Fibroblast of lung (primary cell): ENCODE results near the gene FNTB. TPM values are rescaled to one million over a fixed set of nuclear protein-coding genes. Genes with fewer than 3 reads are reported as not detected.

Source experiments
- DNase-seq, 2 donors: peaks; one replicate each; pipeline versions ENCODE4 v3.0.0 to v3.0.0-alpha.2; 2010; ENCODE audit warnings: low read depth in 2 of 2
- H2AFZ ChIP-seq: 2 replicates; pipeline ENCODE4 v1.5.1; 2012; ENCODE audit warnings: low read length, control low read depth, inconsistent platforms
- H3K27ac ChIP-seq: 2 replicates; pipeline ENCODE4 v1.5.1; 2011; ENCODE audit warnings: low read length, control low read depth; ENCODE audit not compliant: insufficient read depth
- H3K27me3 ChIP-seq: 2 replicates; pipeline ENCODE4 v1.5.1; 2011; ENCODE audit warnings: mild to moderate bottlenecking, low read length; ENCODE audit not compliant: control insufficient read depth, insufficient read depth
- H3K36me3 ChIP-seq: 2 replicates; pipeline ENCODE4 v1.5.1; 2011; ENCODE audit warnings: low read length; ENCODE audit not compliant: control insufficient read depth, insufficient read depth
- H3K4me1 ChIP-seq: 2 replicates; pipeline ENCODE4 v1.5.1; 2011; ENCODE audit warnings: low read length; ENCODE audit not compliant: control insufficient read depth, insufficient read depth; ENCODE audit errors: extremely low read depth
- H3K4me2 ChIP-seq: 2 replicates; pipeline ENCODE4 v1.5.1; 2011; ENCODE audit warnings: low read length, control low read depth; ENCODE audit not compliant: insufficient read depth; ENCODE audit errors: extremely low read depth
- H3K4me3 ChIP-seq, 4 experiments: fragments of 200-600 bp in 1 of 4; sonication (generic) in 1 of 4; replicated peaks in 1 of 4; 2 replicates each; pipeline ENCODE4 v1.5.1; 2011 to 2016; ENCODE audit warnings: low read length in 4 of 4, low read depth in 3 of 4, mild to moderate bottlenecking in 3 of 4, control low read depth in 2 of 4, inconsistent platforms in 1 of 4, mixed read lengths in 1 of 4; ENCODE audit not compliant: insufficient read depth in 1 of 4; ENCODE audit errors: control extremely low read depth in 1 of 4
- H3K79me2 ChIP-seq: 2 replicates; pipeline ENCODE4 v1.5.1; 2012; ENCODE audit warnings: mild to moderate bottlenecking, low read length, inconsistent platforms; ENCODE audit not compliant: control insufficient read depth, insufficient read depth
- H3K9ac ChIP-seq: 2 replicates; pipeline ENCODE4 v1.5.1; 2011; ENCODE audit warnings: mild to moderate bottlenecking, low read length, control low read depth; ENCODE audit not compliant: insufficient read depth
- H3K9me3 ChIP-seq: 2 replicates; pipeline ENCODE4 v1.5.1; 2012; ENCODE audit warnings: low read depth, low read length; ENCODE audit not compliant: control insufficient read depth, insufficient read depth
- H4K20me1 ChIP-seq: 2 replicates; pipeline ENCODE4 v1.5.1; 2011; ENCODE audit warnings: low read length; ENCODE audit not compliant: control insufficient read depth, insufficient read depth; ENCODE audit errors: extremely low read depth
- EZH2 ChIP-seq: IDR thresholded peaks from 2 replicates; pipeline ENCODE4 v1.5.1; 2012; ENCODE audit warnings: low read length, control low read depth, mild to moderate bottlenecking; ENCODE audit errors: missing control alignments
- polyA plus RNA-seq, 2 donors: library from polyadenylated mRNA; depleted of rRNA in 1 of 2; stranded (reverse) in 1 of 2; unstranded in 1 of 2; fragments of >200 nt; gene quantifications; 2 replicates each; pipeline ENCODE4 v1.2.1, GENCODE V29; 2011 to 2012; ENCODE audit warnings: missing spikeins in 1 of 2
- total RNA-seq: library from RNA; depleted of rRNA; stranded (reverse); fragments of >200 nt; gene quantifications from 2 replicates; pipeline ENCODE4 v1.2.1, GENCODE V29; 2014
- TF ChIP-seq, protein P1 (sequence below), 2 donors: IDR thresholded peaks in 1 of 2; conservative IDR thresholded peaks in 1 of 2; 1 replicate in 1 of 2; 2 replicates in 1 of 2; pipeline ENCODE4 v1.5.1; 2011 to 2012; ENCODE audit warnings: low read length in 2 of 2, control low read depth in 1 of 2, inconsistent platforms in 1 of 2, low read depth in 1 of 2, mild to moderate bottlenecking in 1 of 2

The FNTB gene
- total and polyA plus RNA-seq, 2 donors (not counting 1 experiment from before 2014, with no cell fraction given), result 8.8 to 13.2 TPM

- Histone ChIP-seq H3K9me3 (no peaks in the 10 kb centered on the region), H3K27ac (no peak overlapping the region), H3K4me1 (no peaks in the 10 kb centered on the region), H3K9ac (no peak overlapping the region), H4K20me1 (no peaks in the 10 kb centered on the region), H3K36me3 (peaks cover 2% of the 10 kb centered on the region), H3K4me2 (no peak overlapping the region), H2AFZ (no peak overlapping the region), H3K4me3 (no peak overlapping the region), H3K27me3 (no peaks in the 10 kb centered on the region), H3K79me2 (no peaks in the 10 kb centered on the region)
- TF ChIP-seq, protein P1, sequence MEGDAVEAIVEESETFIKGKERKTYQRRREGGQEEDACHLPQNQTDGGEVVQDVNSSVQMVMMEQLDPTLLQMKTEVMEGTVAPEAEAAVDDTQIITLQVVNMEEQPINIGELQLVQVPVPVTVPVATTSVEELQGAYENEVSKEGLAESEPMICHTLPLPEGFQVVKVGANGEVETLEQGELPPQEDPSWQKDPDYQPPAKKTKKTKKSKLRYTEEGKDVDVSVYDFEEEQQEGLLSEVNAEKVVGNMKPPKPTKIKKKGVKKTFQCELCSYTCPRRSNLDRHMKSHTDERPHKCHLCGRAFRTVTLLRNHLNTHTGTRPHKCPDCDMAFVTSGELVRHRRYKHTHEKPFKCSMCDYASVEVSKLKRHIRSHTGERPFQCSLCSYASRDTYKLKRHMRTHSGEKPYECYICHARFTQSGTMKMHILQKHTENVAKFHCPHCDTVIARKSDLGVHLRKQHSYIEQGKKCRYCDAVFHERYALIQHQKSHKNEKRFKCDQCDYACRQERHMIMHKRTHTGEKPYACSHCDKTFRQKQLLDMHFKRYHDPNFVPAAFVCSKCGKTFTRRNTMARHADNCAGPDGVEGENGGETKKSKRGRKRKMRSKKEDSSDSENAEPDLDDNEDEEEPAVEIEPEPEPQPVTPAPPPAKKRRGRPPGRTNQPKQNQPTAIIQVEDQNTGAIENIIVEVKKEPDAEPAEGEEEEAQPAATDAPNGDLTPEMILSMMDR (conservative IDR thresholded peaks at IDR 0.05 in 1 of 2, IDR thresholded peaks at IDR 0.05 in 1 of 2; ENCODE audit: low read depth in 1 of 2, low read length in 2 of 2), result no peak
- no peak for TF ChIP-seq EZH2
- DNase-seq, result no peak
These were observed 47.5 kb upstream of the FNTB start for GRCh38 chr14:64938972-64939816.

DNA sequence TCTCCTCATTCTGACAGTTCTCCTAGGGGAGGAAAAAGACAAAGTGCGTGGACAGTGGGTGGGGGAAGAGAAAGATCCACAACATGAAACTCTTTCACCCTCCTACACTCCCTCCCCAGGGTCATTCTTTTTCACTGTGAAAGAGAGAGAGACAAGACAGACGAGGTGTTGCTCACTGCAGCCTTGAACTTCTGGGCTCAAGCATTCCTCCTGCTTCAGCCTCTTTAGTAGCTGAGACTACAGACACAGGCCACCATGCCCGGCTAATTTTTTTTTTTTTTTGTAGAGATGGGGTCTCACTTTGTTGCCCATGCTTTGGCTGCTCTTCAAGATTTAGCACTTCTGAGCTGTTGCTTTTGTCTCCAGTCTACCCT lies 46.9 kb upstream of the FNTB start:
- no peak for DNase-seq
- no peaks in the 10 kb centered on the region for H3K79me2 ChIP-seq
- H3K4me1 ChIP-seq, result no peaks in the 10 kb centered on the region
- no peak overlapping the region for H3K27ac ChIP-seq
- H3K36me3 ChIP-seq, result no peaks in the 10 kb centered on the region
- no peak overlapping the region for H2AFZ ChIP-seq
- no peak overlapping the region for H3K9ac ChIP-seq
- H4K20me1 ChIP-seq, result no peaks in the 10 kb centered on the region
- H3K9me3 ChIP-seq, result no peaks in the 10 kb centered on the region
- H3K4me2 ChIP-seq, result no peak overlapping the region
- H3K4me3 ChIP-seq, result no peak overlapping the region
- no peak for TF ChIP-seq EZH2
- TF ChIP-seq, protein P1 (conservative IDR thresholded peaks at IDR 0.05 in 1 of 2, IDR thresholded peaks at IDR 0.05 in 1 of 2; ENCODE audit: low read depth in 1 of 2, low read length in 2 of 2), result no peak
- no peaks in the 10 kb centered on the region for H3K27me3 ChIP-seq

- no peak overlapping the region for H3K4me2 ChIP-seq
- H3K9ac ChIP-seq, result no peak overlapping the region
- no peaks in the 10 kb centered on the region for H3K9me3 ChIP-seq
- H3K36me3 ChIP-seq, result no peaks in the 10 kb centered on the region
- no peaks in the 10 kb centered on the region for H3K27me3 ChIP-seq
- TF ChIP-seq EZH2, result no peak
- TF ChIP-seq, protein P1 (conservative IDR thresholded peaks at IDR 0.05 in 1 of 2, IDR thresholded peaks at IDR 0.05 in 1 of 2; ENCODE audit: low read depth in 1 of 2, low read length in 2 of 2), result no peak
- no peak overlapping the region for H3K4me3 ChIP-seq
- H3K4me1 ChIP-seq, result no peaks in the 10 kb centered on the region
- H3K79me2 ChIP-seq, result no peaks in the 10 kb centered on the region
- H4K20me1 ChIP-seq, result no peaks in the 10 kb centered on the region
- H3K27ac ChIP-seq, result no peak overlapping the region
- DNase-seq, result no peak
- H2AFZ ChIP-seq, result no peak overlapping the region
These were observed 46.3 kb upstream of the FNTB start for GRCh38 chr14:64940336-64940910.
